PFSK-1 (cell line): ENCODE results near the gene B3GAT2.

Source experiments
- POLR2AphosphoS5 ChIP-seq: IDR thresholded peaks from 2 replicates; pipeline ENCODE4 v1.6.1; 2012; ENCODE audit warnings: low read depth, mild to moderate bottlenecking, control low read depth, low read length, moderate library complexity
- SIN3A ChIP-seq: IDR thresholded peaks from 2 replicates; pipeline ENCODE4 v1.6.1; 2012; ENCODE audit warnings: mild to moderate bottlenecking, low read length, moderate library complexity, borderline replicate concordance; ENCODE audit not compliant: insufficient read depth
- TAF1 ChIP-seq: IDR thresholded peaks from 2 replicates; pipeline ENCODE4 v1.6.1; 2012; ENCODE audit warnings: low read length, control low read depth, borderline replicate concordance; ENCODE audit not compliant: insufficient read depth

GRCh38 chr6:70843328-70843918 is 113.4 kb downstream of the B3GAT2 start:
- no peak for TF ChIP-seq SIN3A
- no peak for TF ChIP-seq TAF1
- no peak for TF ChIP-seq POLR2AphosphoS5
